Erythroblast (primary cell): ENCODE measurements around the gene ICA1.
"Not testable (repeated sequence)": the region's sequence is repeated elsewhere in the genome, so short reads cannot be mapped to it uniquely, and the experiment has no call there.

Experiments
- DNase-seq, 2 experiments: peaks; one replicate each; lab custom pipeline; 2025; lab: John Stamatoyannopoulos, UW
- GATA1 ChIP-seq: IDR thresholded peaks from 2 replicates; pipeline ENCODE4 v1.6.1; 2011; ENCODE audit warnings: low read depth, mild to moderate bottlenecking, control low read depth, low read length, moderate library complexity
- POLR2A ChIP-seq: IDR thresholded peaks from 2 replicates; pipeline ENCODE4 v1.6.1; 2011; ENCODE audit warnings: mild to moderate bottlenecking, low read length

ICA1 gene

DNA sequence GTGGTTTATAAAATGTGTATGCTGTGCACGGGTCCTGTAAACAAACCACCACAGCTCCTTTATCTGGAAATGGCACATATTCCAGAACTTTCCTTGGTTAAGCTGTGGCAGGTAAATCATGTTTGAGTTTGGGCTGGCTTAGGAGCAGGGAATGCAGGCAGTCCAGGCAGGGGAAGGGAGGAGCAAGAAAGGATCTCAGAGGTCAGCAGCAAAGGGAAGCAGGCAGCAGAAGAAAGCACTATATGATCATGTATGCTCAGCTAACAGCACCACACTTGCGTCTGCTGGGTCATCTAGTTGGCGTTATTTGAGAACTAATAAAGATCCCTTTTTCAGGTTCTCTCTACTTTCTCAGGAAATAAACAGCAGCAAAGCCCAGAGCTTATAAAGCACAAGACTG lies 7.8 kb downstream of the ICA1 start:
- no peak for TF ChIP-seq GATA1
- no peak for TF ChIP-seq POLR2A
- no peak for DNase-seq

DNA sequence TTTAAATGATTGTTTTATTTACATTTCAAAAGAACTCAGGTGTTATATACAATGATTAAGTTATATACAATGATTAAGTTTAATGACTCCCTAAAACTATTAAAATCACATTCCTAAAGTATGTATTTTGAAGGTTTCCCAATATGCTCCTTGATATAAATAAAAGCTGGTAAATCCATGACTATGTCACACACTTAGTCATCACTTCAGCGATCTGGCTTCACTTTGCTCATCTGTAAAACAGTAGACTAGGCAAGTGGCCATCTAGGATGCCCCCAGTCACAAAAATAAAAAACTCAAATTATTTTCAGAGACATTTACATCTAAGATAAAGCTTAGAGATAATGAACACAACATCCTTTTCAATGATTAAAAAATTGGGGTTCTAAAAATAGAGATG lies 10.8 kb downstream of the ICA1 start:
- DNase-seq = no peak
- no peak for TF ChIP-seq POLR2A
- TF ChIP-seq GATA1 = no peak

DNA sequence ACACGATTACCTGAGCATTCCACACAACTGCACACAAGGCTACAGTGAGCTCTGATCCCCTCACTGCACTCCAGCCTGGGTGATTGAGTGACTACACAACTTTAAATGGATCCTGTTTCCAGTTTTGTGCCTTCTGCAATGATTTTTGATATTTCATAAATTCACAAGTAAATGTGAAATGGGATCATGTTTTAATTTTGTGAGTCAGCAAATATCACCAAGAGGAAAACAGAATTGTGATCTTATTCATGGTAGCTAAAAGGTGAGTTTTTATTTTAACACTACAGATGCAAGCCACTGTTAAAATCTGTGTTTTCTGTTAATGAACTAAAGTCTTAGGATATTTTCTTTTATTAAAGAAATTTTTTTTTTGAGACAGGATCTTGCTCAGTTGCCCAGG lies 11.4 kb downstream of the ICA1 start:
- DNase-seq = no peak
- no peak for TF ChIP-seq POLR2A
- no peak for TF ChIP-seq GATA1

DNA sequence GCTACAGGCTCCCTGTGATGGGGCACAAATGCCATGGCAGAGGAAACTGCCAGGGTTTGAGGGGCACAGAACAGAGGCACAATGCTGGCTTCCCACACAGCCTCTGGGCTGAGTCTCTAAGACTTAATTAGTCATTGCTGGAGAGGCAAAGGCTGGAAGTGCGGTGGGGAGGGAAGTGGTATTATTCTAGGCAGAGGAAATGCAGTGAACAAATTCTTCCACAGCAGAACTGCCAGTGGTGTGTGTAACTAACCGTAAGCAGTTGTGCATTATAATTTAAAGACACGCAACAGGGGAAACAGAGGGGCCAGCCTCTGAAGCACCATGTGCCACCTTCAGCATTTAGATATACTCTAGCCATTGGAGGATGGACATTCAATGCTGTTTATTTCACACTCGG lies 12.8 kb downstream of the ICA1 start:
- no peak for DNase-seq

DNA sequence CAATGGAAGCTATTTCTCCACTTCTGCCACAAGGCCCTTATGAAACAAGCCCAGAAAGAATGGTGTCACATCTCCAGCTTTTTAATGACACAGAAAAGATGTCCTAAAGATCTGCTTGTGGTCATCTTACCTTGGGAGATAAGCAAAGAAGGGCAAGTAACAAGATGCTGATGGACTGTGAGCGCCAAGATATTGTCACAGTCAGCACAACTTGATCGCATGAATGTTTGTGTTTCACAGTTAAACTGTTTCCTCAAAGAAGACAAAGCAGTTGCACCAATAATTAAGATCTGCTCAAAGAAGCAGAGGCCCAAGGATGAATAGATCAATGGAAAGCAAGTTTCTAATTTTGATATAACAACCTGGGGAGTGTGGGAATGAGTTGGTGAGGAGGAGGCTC lies 15.9 kb downstream of the ICA1 start:
- TF ChIP-seq GATA1 = no peak
- no peak for TF ChIP-seq POLR2A
- no peak for DNase-seq

More for the DNA sequence above, 12.8 kb downstream of the ICA1 start:
- TF ChIP-seq POLR2A (no peak), GATA1 (no peak)

DNA sequence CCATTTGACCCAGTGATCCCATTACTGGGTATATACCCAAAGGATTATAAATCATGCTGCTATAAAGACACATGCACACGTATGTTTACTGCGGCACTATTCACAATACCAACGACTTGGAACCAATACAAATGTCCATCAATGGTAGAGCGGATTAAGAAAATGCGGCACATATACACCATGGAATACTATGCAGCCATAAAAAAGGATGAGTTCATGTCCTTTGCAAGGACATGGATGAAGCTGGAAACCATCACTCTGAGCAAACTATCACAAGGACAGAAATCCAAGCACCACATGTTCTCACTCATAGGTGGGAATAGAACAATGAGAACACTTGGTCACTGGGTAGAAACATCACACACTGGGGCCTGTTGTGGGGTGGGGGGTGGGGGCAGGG lies 16.9 kb downstream of the ICA1 start:
- DNase-seq = not testable (repeated sequence)

DNA sequence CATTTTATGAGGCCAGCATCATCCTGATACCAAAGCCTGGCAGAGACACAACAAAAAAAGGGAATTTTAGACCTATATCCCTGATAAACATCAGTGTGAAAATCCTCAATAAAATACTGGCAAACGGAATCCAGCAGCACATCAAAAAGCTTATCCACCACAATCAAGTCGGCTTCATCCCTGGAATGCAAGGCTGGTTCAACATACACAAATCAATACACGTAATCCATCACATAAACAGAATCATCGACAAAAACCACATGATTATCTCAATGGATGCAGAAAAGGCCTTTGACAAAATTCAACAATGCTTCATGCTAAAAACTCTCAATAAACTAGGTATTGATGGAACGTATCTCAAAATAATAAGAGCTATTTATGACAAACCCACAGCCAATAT lies 18.9 kb downstream of the ICA1 start:
- not testable (repeated sequence) for DNase-seq

DNA sequence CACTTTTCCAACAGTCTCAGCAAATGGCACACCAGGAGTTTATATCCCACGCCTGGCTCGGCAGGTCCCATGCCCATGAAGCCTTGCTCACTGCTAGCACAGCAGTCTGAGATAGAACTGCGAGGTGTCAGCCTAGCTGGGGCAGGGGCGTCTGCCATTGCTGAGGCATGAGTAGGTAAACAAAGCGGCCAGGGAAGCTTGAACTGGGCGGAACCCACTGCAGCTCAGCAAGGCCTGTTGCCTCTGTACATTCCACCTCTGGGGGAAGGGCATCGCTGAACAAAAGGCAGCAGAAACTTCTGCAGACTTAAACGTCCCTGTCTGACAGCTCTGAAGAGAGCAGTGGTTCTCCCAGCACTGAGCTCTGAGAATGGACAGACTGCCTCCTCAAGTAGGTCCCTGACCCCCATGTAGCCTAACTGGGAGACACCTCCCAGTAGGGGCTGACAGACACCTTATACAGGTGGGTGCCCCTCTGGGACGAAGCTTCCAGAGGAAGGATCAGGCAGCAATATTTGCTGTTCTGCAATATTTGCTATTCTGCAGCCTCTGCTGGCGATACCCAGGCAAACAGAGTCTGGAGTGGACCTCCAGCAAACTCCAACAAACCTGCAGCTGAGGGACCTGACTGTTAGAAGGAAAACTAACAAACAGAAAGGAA lies 22.1 kb downstream of the ICA1 start:
- not testable (repeated sequence) for DNase-seq

DNA sequence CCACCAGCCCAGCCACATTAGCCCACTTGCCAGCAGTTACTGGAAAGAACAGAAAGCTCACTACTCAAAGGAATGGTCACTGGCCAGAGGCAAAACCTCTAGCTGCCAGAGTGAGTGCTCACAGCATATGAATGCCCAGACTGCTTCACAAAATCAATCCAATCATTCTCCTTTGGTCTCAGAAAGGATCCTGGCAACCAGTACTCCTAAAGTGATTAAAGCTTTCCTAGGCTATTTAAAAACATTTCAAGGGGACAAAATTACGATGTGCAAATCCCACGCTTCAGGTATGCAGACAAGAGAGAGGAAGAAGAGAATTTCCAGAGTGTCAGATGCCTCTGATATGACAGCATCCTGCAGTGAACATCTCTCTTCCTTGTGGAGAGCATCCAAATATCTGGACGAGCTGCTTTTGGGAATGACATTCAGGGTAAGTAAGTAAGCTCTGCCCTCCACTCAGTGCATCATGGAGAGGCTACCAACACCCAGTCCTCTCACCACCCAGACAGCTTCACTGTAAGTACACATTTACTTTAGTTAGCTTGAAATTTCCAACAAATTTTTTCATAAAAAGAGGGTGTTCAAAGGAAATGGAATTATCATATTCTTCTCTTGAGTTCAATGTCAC lies 25.1 kb downstream of the ICA1 start:
- DNase-seq = no peak
- TF ChIP-seq POLR2A (no peak), GATA1 (no peak)

DNA sequence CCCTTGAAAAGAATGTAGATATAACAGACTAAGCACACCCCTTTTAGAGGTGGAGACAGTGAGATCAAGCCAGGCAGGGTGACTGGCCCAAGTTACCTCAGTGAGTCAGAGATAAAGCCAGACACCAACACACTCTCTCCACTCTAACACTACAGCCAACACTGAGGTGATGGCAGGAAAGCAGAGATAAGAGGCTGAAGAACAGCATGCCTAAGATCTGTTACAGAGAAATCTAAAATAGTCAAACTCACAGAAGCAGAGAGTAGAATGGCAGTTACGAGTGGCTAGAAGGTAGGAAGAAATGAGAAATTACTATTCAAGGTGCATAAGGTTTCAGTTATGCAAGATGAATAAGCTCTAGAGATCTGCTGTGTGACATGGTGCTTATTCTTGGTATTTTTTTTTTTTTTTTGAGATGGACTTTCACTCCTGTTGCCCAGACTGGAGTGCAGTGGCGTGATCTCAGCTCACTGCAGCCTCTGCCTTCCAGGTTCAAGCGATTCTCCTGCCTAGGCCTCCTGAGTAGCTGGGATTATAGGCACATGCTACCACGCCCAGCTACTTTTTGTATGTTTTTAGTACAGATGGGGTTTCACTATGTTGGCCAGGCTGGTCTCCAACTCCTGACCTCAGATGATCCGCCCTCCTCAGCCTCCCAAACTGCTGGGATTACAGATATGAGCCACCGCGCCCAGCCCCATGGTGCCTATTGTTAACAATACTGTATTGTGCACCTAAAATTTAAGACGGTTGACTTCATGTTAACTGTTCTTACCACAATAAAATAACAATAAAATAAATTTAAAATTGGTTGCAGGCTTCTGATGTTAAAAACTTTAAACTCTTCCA lies 28.7 kb downstream of the ICA1 start:
- TF ChIP-seq GATA1 (peak; percentile 26), POLR2A (peak; percentile 71)
- DNase-seq = peak; percentile 88 to 96

DNA sequence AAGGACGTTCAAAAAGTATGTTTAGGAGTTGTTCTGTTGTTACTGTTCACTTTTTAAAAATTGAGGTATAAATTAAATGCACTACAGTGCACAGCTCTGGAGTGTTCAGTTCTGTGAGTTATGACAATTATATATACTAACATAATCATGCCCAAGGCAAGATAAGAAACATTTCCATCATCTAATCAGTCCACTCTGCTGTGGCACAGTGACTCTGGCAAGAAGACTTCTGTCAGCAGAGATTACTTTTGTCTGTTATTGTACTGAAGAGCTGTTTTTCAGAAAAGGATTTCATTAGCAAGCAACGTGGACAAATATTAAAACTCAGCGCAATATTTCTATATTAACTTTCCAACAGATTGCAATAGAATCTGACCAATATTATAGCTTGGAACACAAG lies 32.0 kb downstream of the ICA1 start:
- TF ChIP-seq POLR2A (peak; percentile 41), GATA1 (no peak)
- DNase-seq = peak; percentile 40 to 83

DNA sequence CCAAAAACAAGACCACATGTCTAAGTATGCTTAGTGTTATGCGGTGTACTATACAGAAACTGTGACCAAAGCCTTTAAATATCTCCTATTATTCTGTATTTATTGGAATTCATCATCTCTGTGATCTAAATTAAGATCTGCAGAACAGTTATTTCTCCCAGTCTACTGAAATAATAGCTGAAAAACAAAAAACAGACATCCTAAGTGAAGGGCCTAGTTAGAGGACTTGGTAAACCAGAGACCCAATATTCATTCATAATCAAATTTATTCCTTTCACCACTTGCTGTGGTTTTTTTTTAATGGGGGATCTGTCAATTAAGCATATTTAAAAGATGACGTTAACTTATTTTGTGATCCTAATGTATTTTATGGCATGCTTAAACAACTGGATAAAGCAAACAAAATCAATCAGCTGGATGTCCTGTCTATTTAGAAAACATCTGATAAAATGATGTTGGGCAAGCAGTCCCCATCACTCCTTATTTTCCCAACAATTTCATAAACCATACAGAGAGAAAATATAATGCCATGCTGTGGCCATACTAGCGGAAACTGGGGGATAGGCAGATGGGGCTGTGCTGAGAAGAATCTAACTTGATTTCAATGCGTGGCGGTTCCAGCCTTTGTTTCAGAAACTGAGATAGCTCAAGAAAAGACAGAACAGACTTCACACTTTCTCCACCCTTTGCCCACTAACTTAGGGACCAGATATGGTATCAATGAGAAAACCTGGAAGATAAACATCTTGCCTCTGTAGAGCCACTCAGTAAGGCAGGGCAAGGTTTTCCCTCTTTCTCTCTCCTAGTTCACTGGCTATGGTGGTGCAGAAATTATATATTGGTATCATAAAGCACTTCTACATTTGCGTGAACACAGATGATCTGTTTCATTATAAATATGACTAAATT lies 32.9 kb downstream of the ICA1 start:
- TF ChIP-seq GATA1 (no peak), POLR2A (no peak)
- peak; percentile 16 to 60 for DNase-seq

DNA sequence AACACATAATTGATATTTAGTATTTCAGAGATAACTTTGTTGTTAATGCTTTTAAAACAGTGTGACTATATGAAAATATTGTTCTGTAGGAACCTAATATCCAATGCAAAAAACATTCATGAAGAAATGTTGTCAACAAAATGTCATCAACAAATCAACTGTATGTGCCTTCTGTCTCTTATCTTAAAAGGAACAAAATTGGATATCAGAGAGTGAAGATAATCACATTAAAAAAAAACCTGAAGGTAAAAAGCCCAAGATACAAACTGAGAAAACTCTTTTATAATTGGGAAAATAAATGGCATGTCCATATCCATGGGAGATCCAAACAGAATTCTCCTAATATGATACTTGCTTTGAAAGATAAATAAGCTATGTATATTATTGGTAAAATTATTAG lies 33.9 kb downstream of the ICA1 start:
- no peak for DNase-seq
- TF ChIP-seq POLR2A (no peak), GATA1 (no peak)
